ENCODE results near the gene MICALL2. TPM values are rescaled to one million over a fixed set of nuclear protein-coding genes. Genes with fewer than 3 reads are reported as not detected.
"Not testable (repeated sequence)": the region's sequence is repeated elsewhere in the genome, so short reads cannot be mapped to it uniquely, and the experiment has no call there.

The MICALL2 gene
- total RNA-seq, 1 donor from 2014 or later: 5.7 TPM

DNA sequence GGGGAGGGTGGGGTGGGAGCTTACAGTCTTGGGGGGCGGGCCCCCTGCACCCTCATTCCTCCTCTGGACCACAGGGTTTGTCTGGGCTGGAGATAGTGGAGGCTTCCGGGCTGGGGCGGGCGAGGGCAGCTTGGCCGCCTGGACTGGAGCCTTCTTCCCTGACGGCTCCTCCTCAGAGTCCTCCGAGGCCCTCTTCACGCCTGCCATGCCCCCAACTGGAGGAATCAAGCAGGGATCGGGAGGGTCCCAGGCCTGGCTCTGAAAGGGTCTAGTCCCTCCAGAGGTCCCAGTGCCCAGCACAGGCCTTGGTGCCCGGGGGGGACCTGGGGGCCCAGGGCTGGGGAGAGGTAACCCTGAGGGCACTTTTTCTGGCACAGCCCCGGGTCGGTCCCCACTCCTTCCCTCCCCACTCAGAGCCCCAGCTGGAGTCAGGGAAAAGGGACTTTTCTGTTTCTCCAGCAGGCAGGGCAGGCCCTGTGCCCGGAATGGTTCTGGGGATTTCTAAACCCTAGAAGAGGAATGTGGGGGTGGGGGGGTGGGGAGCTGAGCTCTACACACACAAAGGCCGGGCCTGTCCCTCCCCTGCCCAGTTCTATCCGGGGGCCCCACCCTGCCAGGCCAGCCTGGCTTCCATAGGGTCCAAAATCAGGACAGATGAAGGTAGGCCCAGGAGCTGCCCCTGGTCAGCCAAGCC, 11.6 kb downstream of the MICALL2 start:
- DNase-seq: no peak

DNA sequence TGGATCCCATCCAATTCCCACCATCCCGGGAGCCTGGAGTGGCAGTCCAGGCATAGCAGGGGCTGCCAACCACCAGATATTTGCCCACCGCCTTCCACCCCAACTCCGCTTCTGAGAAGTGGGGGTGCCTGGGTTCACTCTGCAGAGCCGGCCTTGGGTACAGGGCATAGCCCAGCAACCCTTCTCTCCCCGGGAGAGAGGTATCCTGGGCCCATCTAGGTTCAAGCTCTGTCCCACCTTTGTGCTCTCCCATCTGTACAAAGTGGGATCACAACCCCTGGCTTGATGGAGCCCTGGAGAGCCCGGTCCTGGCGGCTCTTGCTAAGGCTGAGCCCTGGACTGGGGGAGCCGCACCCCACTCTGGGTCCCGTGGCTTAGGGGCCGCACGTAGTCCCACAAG, 12.2 kb downstream of the MICALL2 start:
- no peak for DNase-seq

- DNase-seq: no peak
Measured at GRCh38 chr7:1446620-1447032, 12.6 kb downstream of the MICALL2 start.

GRCh38 chr7:1446026-1446425, 13.2 kb downstream of the MICALL2 start:
- DNase-seq: not testable (repeated sequence)

DNA sequence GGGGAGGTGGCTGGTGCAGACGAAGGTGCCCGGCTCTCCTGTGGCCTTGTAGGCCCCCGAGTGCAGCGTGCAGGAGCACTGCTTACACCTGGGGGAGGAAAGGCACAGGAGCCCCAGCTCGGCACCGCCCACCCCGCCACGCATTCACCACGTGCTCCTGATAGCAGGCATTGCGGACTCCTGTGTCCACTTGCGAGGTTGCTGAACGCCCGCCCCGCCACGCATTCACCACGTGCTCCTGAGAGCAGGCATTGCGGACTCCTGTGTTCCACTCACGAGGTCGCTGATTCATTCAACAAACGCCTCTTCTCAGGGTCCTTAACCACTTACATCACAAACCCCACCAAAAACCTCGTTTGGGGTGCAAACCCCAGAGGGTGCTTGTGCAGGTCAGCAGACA, 13.9 kb downstream of the MICALL2 start:
- no peak for DNase-seq

DNA sequence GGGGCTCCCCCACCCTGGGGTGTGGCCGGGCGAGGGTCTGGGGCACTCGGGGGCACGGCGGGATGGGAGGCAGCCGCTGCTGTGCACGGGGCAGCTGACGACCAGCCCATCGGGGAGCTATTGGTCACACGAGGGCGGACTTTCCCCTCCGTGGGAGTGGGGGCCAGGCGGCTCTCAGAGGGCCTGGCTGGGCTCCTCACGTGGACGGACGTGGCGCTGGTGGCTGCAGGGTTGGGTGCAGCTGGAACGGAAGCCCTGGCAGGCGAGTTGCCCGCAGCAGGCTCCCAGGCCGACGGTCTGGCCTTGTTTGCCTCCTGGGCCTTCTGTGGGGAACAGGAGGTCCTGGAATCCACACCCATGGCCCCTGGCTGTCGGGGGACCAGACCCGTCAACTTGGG, 14.3 kb downstream of the MICALL2 start:
- DNase-seq: no peak

- no peak for DNase-seq
Measured at GRCh38 chr7:1444214-1444924, 14.9 kb downstream of the MICALL2 start.

GRCh38 chr7:1443587-1444200, 15.6 kb downstream of the MICALL2 start:
- DNase-seq: not testable (repeated sequence)

- no peak for DNase-seq
Measured at GRCh38 chr7:1442355-1443124, 16.7 kb downstream of the MICALL2 start.

- no peak for DNase-seq
Measured at GRCh38 chr7:1441615-1442354, 17.5 kb downstream of the MICALL2 start.

DNA sequence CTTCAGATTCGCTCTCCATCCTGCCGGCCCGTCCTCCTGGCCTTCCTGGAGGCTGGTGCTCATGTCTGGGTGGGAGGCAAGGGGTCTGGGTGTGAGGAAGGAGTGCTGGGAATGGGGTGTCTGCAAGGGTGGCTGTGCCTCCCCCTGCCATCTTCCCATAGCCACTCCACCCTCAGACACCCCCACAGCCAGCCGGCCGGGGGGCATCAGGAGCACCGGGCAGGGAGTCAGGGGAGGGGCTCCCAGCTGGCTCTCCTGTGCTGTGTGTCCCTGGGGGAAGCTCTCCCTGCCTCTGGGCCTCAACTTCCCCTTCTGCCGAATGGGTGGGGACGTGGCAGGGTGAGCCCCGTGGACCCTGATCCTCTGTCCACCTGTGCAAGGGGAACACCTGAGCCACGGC, 18.6 kb downstream of the MICALL2 start:
- DNase-seq: no peak

DNA sequence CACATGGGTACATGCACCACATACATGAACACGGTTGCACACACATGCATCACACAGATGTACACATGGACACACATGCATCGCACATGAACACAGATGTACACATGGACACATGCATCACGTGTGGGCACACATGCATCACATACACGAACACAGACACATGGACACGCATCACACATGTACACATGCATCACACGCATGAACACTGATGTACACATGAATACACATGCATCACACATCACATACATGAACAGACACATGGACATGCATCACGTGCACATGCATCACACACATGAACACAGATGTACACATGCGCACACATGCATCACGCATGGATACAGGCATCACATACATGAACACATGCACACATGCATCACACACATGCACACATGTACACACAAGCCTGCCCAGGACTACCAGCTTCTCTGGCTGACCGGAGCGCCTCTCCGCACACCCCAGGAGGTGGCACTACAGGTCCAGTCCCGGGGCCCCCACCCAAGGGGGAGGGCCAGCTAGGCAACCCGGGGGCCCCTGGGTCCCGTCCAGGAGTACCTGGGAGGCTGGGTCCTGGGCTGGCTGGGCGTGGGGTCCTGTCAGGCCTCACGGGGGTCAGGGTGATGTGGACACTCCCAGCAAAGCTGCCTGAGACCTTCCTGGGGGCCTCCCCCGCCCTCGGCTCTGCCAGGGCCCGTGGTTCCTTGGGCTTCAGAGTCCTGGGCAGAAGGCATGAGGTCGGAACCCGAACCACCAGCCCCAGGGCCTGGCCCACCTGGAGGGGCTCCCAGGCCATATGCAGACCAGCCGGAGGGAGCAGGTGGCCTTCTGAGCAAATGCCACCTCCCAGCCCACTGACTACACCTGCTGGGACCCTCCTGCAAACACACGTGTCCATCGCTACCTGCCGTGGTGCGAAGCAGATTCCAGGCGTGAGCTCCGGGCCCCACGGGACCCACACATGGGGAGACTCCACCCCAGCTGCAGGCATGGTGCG, 19.6 kb downstream of the MICALL2 start:
- DNase-seq: no peak

GRCh38 chr7:1438821-1439220, 20.4 kb downstream of the MICALL2 start:
- no peak for DNase-seq

DNA sequence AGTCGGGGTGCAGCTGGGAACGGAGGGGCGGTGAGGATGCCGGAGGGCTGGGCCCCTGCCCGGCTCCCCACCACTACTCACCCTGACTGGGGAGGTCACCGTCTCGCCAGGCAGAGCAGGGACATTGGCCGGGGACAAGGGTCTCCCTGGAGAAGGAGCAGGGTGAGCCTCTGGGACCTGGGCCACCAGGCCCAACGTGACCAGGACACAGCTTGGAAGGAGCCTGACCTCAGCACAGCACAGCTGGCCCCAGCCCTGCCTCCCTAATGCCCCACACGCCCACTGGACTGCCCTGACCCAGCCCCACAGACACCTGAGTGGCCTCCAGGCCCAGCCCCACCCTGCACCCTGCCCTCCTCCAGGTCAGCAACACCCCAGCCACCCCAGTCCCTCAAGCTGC, 21.1 kb downstream of the MICALL2 start:
- DNase-seq: no peak

DNA sequence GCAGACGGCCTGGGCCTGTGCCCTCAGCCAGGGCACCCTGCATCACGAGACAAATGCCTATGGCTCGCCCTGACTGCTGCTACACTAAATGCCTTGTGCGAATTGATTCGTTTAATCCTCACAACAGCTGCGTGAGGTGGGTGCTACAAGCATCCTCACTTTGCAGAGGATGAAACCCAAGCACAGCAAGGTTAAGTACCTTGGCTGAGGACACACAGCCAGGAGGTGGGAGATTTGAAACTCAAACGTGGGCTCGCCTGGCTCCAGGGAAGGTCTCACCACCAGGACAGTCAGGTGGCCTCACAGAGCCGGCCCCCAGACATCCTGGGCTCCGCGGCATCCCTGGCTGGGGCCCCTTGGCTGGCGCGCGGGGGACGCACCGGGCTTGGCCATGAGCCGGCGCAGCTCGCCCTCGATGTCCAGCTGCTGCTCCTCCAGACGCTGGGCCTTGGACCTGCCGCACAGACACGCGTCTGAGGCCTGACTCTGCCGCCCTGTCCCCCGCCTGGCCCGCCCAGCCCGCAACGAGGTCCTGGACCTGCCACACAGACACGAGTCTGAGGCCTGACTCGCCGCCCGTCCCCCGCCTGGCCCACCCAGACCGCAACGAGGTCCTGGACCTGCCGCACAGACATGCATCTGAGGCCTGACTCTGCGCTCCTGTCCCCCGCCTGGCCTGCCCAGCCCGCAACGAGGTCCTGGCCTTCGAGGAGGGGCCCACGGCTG, 22.0 kb downstream of the MICALL2 start:
- no peak for DNase-seq

DNA sequence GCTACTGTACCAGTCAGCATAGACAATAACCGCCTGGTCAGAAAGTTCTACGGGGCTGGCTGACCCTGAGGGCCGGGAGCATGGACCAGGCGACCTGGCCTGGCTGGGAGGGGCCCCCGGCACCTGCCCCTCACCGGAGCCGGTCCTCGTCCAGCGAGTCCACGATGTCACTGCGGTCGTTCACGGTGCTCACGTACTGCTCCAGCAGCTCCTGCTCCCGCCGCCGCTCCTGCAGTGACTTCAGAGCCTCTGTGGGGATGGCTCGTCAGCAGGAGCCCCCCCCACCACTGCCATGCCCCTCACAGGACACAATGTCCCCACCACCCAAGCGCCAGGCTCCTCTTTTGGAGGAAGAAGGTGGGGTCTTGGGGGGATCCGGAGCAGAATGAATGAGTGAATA, 22.7 kb downstream of the MICALL2 start:
- no peak for DNase-seq

DNA sequence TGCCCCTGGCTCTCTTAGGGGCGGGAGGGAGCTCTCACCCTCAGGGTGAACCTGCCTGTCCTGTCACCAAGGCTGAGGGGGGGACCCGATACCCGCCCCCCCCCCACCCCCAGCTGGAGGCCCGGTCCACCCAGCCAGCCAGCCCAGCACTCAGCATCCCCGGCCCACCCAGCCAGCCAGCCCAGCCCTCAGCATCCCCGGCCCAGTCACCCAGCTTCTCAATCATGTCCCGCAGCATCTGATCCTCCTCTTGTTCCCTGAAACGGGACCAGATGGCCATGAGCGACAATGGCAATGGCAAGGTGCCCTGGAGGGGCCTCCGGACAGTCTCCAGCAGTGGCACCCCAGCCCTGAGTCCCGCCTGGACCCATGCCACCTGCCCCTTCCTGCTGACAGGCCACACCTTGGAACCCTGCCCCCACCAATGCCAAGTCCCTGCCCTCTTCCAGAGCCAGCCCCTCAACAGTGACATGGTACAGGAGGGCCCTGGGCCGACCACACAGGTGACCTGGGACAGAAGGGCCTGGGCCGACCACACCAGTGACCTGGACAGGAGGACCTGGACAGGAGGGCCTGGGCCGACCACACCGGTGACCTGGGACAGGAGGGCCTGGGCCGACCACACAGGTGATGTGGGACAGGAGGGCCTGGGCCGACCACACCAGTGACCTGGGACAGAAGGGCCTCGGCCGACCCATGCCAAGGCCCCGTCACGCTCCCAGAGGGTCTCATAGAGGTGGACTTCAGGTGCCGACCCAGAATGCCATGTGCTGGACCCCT, 24.2 kb downstream of the MICALL2 start:
- DNase-seq: no peak

DNA sequence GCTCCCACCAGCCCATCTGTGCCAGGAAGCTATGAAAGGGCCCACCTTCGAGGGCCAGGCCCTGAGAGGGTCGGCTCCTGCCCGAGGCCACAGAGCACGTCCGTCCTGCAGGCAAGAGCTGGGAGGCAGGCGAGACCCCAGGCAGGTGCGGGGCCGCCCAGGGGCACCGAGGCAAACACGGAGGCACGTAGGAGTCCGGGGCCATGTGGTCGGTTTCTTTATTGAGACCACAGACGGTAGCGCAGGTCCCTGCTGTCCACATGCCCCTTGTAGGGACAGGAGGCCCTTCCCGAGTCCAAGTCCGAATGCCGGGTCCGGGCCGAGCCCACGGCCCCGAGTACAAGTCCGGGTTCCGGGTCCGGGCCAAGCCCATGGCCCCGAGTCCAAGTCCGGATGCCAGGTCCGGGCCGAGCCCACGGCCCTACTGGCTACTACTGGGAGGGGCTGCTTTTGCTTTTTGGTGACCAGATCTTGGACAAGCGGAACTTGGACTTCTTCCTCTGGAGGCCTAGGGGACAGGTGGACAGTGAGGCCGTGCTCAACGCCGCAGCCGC, 25.0 kb downstream of the MICALL2 start:
- no peak for DNase-seq

Data from skin of body (tissue), 2 donors.